GDM1 (cell line): ENCODE results near the gene ACTN4.

Experiments used
- DNase-seq: peaks from one replicate; lab custom pipeline; 2025; lab: John Stamatoyannopoulos, UW

ACTN4 gene

DNA sequence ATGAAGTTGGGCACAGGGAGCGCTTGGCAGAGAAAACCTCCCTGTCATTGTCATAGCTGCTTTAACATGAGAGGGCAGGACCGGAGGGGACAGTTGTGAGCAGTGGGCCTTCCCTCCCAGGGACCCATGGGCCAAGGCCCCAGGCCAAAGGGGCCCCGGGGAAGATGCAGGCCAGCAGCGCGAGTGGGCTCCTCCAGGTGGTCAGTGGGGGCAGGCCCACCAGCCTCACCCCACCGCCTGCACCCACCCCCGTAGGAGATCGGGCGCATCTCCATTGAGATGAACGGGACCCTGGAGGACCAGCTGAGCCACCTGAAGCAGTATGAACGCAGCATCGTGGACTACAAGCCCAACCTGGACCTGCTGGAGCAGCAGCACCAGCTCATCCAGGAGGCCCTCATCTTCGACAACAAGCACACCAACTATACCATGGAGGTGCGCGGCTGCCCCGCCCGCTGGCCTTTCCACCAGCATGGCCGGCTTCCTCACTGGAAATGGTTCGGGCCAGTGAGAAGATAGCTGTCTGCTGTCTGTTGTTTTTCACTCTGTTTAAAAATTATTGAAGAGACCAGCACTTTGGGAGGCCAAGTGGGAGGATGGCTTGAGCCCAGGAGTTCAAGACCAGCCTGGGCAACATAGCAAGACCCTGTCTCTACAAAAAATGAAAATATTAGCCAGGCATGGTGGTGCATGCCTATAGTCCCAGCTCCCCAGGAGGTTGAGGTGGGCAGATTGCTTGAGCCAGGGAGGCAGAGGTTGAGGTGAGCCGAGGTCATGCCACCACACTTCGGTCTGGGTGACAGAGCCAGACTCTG is 78.2 kb downstream of the ACTN4 start:
- no peak for DNase-seq

DNA sequence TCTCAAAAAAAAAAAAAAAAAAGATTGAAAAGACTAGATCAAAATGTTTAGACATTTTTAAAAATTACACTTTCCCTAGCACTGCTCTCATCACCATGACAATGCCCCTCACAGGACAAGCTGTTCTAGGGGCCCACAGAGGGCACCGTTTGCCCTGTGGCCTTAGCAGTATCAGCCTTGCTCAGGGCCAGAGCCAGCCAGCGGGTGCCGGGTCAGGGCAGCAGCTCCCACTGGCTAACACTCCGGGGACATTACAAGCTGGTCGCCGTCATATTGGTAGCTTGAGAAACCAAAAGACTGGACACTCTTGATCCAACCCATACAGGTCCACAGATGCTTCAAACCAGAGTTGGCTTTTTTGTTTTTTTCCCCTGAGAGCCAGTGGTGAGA is 78.8 kb downstream of the ACTN4 start:
- DNase-seq: no peak

DNA sequence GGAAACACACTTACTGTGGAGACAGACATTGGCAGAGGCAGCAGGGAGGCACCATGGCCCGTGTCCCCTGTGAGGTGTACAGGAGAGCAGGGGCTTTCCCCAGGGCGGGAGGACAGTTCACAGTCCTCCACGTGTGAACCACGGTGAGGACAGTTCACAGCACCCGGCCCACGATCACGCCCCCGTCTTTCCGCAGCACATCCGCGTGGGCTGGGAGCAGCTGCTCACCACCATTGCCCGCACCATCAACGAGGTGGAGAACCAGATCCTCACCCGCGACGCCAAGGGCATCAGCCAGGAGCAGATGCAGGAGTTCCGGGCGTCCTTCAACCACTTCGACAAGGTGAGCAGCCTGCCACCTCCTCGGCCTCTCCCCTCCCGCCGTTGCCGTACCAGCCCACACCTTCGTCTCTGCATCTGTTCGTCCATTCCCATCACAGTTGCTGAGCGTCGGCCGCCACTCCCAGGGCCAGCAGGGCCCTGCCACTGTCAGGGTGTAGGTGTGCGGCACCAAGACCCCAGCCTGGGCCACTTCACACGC is 79.4 kb downstream of the ACTN4 start:
- no peak for DNase-seq

DNA sequence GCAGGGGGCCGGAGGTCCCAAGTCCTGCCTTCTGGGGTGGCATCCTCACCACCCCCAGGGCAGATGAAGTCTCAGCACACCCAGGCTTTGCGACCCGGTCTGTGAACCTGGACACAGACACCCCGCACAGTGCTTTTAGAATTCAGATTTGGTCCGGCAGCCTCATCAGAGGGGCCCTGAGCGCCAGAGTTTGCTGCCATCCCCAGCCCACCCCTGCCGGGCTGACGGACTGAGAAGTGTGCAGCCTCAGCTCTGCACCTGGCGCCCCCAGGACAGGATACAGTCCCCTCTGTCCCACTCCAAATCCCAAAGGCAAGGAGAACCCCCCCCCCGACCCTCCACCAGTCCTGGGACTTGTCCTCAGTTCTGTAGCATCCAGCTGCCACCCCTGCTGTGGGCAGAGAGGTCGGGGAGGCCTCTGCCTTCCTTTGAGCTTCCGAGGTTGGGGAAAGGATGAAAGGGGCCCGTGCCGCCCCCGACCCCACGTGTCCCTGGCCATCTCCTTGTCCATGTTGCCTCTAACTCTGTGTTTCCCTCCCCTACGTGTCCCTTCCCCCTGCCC is 79.9 kb downstream of the ACTN4 start:
- DNase-seq: no peak

DNA sequence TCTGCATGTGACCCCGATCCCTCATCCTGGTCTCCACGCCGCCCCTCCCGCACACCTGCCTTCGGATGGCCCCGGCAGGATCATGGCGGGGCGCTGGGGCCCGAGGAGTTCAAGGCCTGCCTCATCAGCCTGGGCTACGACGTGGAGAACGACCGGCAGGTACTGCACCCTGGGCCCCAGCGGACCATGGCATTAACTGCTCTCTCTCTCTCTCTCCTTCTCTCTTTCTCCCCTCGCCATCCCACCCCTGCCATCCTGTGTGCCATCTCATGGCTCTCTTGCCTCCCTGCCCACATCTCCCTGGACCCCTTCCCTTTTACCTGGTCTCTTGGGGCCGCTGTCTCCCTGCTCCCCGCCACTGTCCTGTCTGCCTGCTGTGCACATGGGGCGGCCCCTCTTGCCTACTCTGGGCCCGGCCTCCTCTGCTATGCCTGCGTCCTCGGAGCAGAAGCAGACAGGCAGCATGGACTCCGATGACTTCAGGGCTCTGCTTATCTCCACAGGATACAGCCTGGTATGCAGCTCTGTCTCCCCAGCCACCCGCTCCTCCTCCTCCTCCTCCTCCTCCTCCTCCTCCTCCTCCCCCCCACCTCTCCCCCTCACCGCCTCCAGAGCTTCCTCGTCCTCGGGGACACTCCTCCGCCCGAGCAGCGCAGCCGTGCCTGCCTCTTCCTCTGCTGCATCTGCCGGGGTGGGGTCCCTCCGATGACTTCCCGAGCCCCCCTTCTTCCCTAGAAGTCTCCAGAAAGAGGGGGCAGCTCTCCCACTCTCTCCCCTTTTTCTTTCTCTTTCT is 80.6 kb downstream of the ACTN4 start:
- no peak for DNase-seq

DNA sequence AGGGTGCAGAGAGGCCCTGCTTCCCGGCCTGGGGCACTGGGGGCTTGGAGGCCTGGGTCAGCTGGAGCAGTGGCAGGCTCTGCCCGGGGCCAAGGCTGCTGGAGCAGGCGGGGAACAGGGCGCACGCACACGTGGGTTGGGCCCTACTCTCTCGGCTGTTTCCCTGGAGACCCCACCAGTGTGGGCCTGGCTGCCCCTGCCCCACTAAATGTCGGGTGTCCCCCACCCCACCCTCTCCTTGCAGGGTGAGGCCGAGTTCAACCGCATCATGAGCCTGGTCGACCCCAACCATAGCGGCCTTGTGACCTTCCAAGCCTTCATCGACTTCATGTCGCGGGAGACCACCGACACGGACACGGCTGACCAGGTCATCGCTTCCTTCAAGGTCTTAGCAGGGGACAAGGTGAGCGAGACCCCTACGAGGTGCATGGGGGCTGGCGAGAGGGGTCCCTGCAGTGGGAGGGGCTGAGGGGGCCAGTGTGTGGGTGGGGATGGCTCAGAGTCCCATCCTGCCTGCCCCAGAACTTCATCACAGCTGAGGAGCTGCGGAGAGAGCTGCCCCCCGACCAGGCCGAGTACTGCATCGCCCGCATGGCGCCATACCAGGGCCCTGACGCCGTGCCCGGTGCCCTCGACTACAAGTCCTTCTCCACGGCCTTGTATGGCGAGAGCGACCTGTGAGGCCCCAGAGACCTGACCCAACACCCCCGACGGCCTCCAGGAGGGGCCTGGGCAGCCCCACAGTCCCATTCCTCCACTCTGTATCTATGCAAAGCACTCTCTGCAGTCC is 81.5 kb downstream of the ACTN4 start:
- DNase-seq: no peak

DNA sequence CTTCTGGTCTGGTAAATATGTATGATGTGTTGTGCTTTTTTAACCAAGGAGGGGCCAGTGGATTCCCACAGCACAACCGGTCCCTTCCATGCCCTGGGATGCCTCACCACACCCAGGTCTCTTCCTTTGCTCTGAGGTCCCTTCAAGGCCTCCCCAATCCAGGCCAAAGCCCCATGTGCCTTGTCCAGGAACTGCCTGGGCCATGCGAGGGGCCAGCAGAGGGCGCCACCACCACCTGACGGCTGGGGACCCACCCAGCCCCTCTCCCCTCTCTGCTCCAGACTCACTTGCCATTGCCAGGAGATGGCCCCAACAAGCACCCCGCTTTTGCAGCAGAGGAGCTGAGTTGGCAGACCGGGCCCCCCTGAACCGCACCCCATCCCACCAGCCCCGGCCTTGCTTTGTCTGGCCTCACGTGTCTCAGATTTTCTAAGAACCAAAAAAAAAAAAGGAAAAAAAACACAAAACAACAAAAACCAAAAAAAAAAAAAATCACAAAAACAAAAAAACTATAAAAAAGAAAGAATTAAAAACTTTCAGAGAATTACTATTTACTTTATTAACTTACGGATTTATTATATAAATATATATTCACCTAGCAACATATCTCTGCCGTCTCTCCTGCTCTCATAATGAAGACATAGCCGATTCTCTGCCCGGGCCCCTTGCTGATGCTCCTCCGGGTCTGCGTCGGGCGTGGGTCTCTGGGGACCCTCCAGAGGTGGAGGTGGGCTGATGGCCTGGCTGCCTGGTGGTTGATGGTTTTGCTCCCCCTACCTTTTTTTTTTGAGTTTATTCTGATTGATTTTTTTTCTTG is 82.4 kb downstream of the ACTN4 start:
- peak; percentile 21 for DNase-seq

DNA sequence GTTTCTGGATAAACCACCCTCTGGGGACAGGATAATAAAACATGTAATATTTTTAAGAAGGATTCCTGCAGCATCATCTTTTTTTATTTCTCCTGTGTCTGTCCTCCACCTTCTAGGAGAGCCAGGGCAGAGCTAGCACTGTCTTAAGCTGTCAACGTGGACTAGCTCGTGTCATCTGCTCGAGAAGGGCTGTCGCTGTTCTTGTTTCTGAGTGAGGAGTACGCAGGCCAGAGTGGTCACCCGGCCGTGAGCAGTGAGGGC is 83.0 kb downstream of the ACTN4 start:
- DNase-seq: no peak

DNA sequence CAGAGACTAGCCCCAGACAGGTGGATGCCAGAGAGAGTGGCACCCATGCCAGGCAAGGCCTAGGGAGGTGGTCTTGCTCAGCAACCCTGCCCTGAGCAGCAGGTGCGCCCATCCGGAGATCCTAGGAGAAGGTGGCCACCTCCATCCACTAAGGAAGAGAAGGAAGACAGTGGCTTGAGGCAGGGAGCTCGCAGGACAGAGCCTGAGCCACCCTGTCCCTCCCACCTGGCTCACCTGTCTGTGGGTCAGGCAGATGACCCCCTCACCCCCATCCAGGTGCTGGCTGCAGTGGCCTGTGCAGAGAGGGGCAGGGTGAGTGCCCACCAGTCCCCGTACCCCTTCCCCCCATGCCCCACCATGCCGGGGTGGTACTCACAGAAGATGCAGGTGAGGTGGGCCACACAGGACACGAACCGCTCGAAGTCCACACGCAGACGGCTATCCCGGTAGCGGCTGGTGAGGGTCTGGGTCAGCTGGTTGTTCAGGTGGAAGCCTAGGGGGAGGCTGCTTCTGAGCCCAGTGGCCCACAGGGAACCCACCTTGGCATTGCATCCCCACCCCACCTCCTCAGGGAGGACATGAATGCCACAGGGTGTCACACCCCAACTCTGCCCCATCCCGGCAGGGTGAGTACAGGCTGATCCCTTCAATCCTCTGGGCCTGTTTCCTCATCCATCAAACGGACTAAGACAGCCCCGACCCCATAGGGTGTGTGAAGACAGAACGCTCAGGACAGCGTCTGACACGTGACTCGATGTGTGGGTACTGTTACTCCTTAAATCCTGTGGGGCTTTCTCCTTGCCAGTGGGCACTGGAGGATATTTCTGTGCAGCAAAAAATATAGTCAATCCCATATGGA is 83.5 kb downstream of the ACTN4 start:
- DNase-seq: no peak

DNA sequence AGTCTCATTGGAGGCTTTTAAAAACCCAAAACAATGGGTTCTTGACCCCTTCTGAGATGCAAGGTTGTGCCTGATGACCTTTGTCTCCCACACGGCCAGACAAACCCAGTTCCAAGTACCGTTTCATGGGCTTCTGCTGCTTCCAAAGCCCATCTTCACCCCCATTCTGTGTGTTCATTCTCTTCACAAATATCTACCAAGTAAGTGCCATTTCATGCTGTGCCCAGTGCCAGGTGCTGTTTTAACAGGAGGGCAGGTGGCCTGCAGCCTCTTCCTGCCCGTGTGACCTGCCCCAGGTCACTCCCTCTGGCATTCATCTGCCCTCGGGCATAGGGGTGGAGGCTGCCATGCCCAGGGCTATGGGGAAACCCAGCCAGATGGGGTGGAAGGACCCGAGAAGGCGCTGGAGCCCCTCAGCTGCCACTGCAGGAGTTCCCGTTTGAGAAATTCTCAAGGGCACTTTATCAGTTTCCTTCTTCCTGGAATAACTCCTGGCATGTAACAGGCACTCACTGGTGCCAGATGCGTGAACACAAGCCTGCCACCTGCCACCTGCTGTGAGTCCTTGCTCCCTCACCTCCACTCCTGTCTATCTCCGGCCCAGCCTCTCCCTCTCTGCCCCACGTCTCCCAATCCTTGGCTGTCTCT is 84.3 kb downstream of the ACTN4 start:
- DNase-seq: no peak

DNA sequence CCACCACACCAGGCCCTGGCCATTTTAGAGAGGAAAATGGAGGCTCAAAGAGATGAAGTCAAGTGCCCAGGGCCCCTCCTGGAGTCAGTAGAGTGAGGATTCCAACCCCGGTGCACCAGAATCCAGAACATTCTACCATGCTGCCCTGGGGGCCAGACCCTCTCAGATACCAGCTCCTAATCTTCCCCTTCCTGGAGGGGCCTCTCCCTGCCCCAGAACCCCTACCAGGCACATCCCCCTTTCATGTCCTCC is 85.7 kb downstream of the ACTN4 start:
- DNase-seq: no peak

DNA sequence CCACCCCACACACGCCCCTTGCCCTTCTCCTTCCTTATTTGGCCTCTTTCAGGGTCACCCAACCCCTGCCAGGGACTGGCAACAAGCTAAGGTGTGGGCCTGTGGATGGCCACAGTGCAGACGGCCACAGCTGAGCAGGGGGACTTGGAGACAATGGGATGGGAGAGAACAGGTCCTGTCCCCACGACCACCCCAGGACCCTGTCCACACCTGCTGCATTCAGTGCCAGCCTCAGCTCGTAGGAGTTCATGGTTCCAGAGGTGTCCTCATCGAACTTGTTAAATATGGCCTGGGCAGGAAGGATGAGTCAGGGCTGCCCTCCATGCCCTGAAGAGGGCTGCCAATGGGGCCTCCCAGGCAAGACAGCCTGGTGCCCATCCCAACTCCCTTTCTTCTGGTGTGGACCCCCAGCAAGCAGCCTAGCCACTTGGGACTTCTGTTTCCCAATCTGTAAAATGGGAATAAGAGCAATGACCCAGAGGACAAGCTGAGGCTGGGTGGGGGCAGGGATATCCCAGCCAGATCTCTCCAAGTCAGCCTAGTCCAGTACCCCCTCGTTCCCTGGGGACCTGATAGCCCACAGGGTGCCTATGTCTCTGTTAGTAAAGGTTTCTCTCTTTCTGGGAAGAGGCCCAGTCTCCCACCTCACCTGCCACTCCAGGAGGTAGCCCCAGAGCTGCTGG is 86.2 kb downstream of the ACTN4 start:
- no peak for DNase-seq

DNA sequence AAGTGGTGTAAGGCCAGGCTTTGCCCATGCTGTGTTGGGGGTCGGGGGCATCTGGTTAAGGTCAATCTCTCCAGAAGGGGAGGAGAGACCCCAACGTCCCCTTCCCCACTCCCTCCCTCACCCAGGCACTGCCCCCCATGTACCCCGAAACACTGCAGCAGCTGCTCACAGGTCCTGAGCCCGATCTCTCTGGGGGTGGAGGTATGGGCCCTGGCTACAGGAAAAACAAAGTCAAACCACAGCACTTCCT is 86.7 kb downstream of the ACTN4 start:
- DNase-seq: no peak

DNA sequence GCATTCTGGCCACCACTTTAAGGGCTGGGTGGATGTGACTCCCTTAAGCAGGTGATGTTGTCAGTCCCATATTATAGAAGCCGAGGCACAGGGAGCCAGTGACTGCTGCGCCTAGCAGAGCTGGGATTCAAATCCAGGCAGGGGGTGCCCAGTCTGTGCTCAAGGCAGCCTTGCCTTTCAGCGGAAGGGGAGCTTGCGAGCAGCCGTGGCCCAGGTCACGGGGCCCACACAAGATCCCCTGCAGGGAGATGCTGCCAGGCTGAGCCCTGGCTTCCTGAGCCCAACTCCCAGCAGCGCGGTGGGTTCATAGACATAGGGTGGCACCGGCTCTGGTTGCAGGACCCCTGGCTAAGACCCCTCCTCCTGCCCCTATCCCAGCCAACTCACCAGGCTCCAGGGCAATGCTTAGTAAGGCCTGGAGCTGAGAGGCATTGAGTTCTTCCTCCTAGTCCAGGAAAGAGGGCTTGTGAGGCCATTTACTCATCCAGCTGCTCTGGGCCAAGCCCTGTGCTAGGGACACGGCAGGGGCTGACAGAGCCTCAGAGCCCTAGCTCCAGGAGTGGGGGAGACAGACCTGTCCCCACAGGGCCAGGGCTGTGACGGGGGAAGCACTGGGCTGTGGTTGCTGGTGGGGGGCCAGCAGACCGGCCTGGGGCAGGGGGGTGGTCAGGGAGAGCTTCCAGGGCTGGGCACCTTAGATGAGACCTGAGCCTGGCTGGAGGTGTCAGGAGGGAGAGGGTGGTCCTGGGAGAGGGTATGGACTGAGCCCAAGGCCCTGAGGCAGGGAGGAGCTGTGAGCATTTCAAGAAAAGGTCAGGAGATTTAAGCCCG is 87.2 kb downstream of the ACTN4 start:
- DNase-seq: no peak

DNA sequence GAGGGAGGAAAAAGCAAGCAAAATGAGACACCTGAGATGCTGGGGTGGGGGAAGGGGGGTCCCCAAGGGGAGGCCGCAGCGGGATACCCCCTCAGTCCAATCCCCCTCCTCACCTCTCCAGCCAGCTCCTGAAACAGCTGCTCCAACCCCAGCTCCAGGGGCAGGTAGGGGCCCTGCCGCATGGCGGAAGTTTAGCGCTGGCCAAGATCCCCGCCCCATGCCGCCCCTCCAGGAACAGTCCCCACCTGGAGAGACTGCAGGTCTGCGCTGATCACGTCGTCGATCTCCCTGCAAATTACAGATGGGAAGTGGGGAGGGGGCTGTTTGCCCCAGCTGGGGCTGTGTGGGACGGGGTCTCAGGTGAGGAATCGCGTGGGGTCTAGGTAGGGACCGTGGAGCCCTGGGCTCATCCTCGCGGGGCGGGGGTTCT is 87.8 kb downstream of the ACTN4 start:
- no peak for DNase-seq

DNA sequence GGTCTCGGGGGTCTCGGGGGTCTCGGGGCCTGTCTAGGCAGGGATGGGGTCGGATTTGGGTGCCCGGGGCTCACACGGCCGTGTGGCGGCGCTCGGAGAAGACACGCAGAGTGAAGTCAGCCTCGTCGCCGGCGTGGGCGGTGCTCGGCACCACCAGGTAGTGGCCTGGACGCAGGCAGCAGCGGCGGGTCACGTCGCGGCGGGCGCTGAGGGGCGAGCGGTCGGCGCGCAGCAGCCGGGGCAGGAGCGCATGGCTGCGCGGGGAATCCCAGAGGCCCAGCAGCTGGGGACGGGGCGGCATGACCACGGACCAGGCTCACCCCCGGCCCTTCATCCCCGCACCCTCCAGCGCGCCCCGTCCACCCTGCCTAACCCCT is 88.6 kb downstream of the ACTN4 start:
- no peak for DNase-seq

DNA sequence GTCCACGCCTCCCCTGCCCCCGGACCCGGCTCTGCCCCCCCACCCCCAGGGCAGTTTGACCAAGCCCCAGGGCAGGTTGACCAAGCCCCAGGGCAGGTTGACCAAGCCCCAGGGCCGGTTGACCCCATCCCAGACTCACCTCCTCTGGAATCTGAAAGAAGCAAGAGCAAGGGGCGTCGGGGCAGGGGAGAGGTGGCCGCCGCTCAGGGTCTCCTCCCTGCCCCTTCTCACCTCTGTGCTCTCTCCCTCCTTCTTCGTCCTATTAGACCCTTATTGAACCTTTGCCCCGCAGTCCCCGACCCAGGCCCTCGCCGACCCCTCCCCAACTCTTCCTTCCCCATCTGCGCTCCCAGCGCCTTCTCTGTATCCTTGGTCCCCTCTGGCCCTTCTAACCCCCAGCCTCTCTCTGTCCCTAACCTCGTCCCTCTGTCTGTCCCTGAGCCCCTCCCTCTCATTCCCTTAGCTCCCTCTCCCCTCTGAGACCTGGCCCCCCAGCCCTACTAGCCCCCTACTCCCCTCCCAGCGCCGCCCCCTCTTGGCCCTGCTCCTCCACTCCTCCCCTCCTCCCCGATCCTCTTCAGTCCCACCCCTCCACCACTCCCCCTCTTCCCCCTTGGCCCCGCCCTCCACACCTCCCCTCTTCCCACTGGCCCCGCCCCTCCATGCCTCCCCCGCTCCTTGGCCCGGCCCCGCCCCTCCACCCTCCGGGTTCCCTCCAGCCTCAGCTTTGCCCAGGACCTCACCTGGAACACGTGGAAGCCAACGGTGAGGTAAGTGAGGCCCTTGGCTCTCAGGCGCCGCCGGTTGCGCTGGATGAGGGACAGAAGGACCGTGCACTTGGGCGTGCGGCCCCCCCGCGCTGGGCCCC is 89.2 kb downstream of the ACTN4 start:
- no peak for DNase-seq

DNA sequence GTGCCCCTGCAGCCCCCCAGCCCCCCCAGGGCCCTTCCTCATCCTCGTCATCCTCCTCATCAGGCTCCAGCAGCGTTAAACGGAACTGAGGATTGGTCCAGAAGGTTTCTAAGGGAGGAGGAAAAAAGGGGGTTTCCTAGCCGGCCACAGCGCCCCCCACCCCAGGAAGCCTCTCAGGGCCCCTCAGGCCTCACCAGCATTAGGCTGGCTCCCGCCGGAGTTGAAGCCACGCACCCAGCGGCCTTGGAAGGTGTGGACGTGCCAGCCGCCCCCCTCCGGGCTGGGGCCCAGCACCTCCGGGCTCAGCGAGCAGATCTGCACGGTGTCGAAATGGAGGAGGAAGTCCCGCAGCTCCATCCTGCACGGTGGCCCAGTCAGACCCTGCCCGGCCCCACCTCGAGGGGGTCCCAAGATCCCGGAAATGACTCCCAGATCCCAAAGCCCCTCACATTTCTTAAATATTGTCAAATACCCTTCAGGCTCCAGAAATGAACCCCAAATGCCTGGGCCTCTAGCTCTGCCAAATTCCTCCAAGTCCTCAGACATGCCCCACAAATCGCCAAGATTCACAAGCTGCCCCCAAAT is 89.9 kb downstream of the ACTN4 start:
- DNase-seq: no peak
